Bronchus fibroblast of lung (primary cell): ENCODE measurements around the gene TRMT2A. TPM values are rescaled to one million over a fixed set of nuclear protein-coding genes. Genes with fewer than 3 reads are reported as not detected.

Source experiments
- total RNA-seq: library from RNA; depleted of rRNA; stranded (reverse); fragments of >200 nt; gene quantifications from 2 replicates; pipeline ENCODE4 v1.2.3, GENCODE V29; 2015

TRMT2A gene, protein sequence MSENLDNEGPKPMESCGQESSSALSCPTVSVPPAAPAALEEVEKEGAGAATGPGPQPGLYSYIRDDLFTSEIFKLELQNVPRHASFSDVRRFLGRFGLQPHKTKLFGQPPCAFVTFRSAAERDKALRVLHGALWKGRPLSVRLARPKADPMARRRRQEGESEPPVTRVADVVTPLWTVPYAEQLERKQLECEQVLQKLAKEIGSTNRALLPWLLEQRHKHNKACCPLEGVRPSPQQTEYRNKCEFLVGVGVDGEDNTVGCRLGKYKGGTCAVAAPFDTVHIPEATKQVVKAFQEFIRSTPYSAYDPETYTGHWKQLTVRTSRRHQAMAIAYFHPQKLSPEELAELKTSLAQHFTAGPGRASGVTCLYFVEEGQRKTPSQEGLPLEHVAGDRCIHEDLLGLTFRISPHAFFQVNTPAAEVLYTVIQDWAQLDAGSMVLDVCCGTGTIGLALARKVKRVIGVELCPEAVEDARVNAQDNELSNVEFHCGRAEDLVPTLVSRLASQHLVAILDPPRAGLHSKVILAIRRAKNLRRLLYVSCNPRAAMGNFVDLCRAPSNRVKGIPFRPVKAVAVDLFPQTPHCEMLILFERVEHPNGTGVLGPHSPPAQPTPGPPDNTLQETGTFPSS
- 27.1 and 35.5 TPM in 2 replicates for total RNA-seq

DNA sequence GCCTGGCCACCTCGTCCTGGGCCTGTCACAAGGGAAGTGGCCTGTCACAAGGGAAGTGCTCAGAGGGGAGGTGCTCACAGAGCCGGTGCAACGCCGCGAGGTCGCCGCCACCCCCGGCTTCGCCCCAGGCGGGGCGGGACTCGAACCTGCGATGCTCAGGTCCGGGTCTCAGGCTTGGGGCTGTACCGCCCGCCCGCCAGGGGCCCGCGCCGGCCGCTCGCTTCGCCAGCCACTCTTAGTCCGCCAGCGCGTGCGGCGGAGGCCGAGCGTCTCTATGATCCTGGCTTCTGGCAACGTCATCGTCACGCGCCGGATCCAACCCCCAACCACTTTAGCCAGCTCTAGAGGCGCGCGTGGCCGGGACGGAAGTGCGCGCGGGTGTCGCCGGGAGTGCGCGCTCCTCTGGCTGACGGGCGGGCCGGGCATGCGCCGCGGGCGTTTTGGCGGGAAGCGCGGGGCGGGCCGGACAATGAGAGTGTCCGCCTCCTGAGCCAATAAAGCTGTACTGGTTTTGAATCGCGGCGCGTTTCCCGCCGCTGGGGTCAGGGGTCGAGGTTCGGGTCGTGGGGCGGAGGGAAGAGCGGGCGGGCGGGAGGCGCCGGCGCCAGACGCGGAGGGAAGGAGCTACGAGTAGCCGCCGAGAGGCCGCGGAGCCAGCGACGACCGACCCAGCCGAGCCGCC lies at the start of gene TRMT2A:
Gene TRMT2A (minus strand): TSS at position 276 of the 682 bp plus-strand sequence. CDS start 320 bp downstream, outside the sequence.

DNA sequence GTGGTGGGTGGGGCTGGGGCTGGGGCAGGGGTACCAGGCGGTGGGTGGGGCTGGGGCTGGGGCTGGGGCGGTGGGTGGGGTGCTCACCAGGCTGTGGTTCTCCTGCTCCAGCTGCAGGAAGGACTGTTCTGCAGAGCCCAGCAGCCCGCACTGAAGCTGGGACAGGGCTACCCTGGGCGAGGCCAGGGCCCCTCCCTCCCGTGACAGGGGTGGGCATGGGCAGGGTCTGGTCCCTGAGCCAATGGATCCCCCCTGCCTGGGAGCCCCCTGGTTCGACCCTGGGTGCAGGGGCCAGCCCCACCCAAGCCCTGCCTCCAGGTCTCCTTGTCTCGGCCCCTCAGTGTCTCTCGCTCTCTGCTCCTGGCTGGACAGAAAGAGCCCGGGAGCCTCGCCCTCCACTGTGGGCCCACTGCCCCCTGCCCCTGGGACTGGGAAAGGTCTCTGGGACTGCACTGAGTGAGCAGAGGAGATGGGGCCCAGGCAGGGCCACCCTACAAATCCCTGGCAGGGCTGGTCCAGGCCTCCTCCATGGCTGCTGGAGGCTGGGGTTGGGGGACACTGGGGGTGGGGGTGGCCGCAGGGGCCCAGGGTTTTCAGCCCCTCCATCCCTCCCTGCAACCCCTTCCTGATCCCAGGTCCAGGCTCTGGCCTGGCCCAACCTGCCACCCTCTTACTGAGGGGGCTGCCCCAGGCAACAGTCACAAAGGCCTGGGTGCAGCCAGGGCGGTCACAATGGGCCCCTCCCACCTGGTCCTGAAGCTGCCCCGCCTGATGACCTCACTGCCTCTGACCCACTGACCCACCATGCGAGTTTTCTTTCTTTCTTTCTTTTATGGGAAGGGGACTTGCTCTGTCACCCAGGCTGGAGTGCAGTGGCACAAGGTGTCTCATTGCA lies 33.6 kb upstream of the TRMT2A start, which contains the start of gene CCDC188:
Gene CCDC188 (minus strand): TSS at position 675 of the 895 bp plus-strand sequence. CDS start 69 bp downstream, at position 606.

DNA sequence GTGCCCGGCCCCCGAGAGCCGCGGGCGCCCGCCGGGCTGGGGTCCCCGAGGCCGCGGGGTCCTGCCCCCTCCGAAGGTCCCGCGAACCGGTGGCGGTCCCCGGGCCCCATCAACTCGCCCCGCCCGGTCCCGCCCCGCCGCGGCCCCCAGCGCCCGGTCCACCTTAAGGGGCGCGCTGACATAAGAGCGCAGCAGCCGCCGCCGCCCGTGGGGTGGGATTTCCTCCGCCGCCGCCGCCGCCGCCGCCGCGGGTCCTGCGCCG lies 14.5 kb upstream of the TRMT2A start, which contains the start of gene ZDHHC8:
Gene ZDHHC8 (plus strand): TSS at position 208 of the 262 bp plus-strand sequence. CDS start 144 bp downstream, outside the sequence.

DNA sequence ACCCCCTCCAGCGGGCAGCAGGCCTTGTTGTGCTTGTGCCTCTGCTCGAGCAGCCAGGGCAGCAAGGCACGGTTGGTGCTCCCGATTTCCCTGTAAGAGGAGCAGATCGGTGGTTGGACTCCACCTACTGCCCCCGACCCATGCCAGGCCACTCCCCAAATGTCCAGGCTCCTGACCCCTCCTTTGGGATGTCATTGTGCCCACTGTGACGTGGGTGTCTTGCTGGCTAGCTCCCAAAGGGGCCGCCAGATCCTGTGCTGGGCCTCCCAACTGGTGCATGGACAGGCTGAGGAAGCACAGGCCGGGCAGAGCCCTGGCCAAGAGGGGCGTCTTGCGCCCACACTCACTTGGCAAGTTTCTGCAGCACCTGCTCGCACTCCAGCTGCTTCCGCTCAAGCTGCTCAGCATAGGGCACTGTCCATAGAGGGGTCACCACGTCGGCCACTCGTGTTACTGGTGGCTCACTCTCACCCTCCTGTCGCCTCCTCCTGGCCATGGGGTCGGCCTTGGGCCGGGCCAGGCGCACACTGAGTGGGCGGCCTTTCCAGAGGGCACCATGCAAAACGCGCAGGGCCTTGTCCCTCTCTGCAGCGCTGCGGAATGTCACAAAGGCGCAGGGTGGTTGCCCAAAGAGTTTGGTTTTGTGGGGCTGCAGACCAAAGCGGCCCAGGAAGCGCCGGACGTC lies 1.2 kb downstream of the TRMT2A start, which contains the start of gene RANBP1:
Gene RANBP1 (plus strand): TSS at position 414 of the 685 bp plus-strand sequence. CDS start 81 bp downstream, at position 495.

DNA sequence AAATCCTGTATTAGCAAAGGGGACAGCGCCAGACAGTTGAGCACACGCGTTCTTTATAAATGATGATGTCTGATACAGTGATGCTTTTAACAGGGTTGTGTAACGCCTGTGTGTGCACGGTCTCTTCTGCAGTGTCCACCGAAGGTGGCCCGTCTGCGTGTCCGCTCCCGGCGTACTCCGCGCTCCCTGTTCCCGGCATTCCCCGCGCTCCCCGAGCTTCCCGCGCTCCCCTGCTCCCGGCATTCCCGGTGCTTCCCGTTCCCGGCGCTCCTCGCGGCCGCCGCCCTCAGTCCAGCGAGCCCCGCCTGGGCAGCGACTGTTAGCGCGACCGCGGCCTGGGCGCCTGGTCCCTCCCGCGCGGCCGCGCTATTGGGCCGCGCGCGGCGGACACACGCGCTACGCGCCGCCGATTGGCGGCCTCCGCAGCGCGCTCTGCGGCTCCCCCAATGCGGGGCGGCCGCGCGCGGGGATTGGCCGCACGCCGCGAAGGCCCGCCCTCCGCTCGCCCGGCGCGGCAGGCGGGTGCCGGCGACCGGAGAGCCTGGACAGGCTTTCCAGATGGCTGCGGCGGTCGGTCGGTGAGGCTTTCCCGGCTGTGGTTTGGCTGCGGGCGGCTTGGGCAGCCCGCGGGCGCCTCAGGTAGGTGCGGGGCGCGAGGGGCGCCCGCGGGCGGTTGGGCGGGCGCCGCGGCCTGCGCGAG lies 37.1 kb downstream of the TRMT2A start, which contains the start of gene DGCR8:
Gene DGCR8 (plus strand): TSS at position 497 of the 700 bp plus-strand sequence. CDS start 5,723 bp downstream, outside the sequence.

Other genes with a start within 250 kb of the TRMT2A start
- gene COMT, start 175.5 kb downstream of the TRMT2A start, total RNA-seq = 290 and 340 TPM in 2 replicates
- gene TXNRD2, start 175.4 kb downstream of the TRMT2A start, total RNA-seq = 27.6 and 28.6 TPM in 2 replicates
- 8.4 and 9.4 TPM in 2 replicates for gene ARVCF, start 100.4 kb downstream of the TRMT2A start, total RNA-seq
- 18.8 and 25.3 TPM in 2 replicates for gene TANGO2, start 96.1 kb downstream of the TRMT2A start, total RNA-seq
- gene DGCR8, start 37.0 kb downstream of the TRMT2A start, total RNA-seq = 13.4 and 14.1 TPM in 2 replicates
- gene RANBP1, start 1.1 kb downstream of the TRMT2A start, total RNA-seq = 679 and 792 TPM in 2 replicates
- 20.8 and 24.5 TPM in 2 replicates for gene ZDHHC8, start 14.6 kb upstream of the TRMT2A start, total RNA-seq
- 0.15 TPM in 1 of 2 replicates, not detected in the other for gene CCDC188, start 33.8 kb upstream of the TRMT2A start, total RNA-seq
- 3.2 and 3.4 TPM in 2 replicates for gene RTN4R, start 151.1 kb upstream of the TRMT2A start, total RNA-seq
- gene DGCR6L, start 202.8 kb upstream of the TRMT2A start, total RNA-seq = 69.3 and 79.8 TPM in 2 replicates